ENCODE data around the gene SH2D3C.

SH2D3C gene

DNA sequence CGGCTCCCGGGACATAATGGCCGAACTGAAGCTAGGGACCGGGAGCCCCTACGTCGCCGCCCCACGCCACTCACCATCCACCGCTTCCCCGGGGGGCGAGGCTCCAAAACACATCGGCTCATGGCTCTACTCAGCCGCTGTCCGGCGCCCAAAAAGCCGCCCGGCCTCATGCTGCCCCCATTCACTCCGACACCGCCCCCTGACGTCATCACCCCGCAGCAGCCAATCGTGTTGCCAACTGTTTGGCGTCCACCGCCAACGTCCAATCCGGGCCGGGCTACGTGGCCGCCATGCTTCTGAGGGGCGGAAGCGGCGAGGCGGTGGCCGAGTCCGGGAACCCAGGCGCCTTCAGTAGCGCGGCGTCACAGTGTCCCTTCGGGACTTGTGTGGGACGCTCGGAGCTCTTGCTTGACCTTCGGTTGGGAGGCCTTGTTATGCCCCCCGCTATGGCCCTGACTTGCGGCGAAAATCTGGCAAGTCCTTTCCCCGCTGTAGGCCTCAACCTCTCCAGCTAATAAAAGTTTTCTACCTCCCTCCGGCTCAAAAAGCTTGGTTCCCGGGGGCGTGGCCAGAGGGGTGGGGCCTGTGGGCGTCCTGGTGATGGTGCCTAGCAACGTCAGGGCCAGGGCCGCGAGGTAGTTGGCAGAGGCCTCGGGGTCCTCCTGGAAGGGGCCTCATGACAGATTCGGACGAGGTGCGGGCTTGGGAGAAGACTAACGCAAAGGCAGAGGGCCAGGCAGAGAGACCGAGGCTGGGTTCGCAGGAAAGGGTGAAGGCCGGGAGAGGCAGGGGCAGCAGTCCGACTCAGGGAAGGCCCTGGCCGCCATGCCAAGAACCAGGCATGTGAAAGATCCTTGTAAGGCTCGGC is 62.8 kb downstream of the SH2D3C start, which contains the start of the genes PTRH1 and TTC16:
PTRH1 (minus strand) TSS at position 194 of the 868 bp plus-strand sequence; CDS start at position 170, 24 bp downstream.
TTC16 (plus strand) TSS at position 610 of the 868 bp plus-strand sequence; CDS start at position 677, 67 bp downstream.
- peak; percentile 100 for DNase-seq (ENCODE audit: low spot score)
- TF ChIP-seq, protein P1, sequence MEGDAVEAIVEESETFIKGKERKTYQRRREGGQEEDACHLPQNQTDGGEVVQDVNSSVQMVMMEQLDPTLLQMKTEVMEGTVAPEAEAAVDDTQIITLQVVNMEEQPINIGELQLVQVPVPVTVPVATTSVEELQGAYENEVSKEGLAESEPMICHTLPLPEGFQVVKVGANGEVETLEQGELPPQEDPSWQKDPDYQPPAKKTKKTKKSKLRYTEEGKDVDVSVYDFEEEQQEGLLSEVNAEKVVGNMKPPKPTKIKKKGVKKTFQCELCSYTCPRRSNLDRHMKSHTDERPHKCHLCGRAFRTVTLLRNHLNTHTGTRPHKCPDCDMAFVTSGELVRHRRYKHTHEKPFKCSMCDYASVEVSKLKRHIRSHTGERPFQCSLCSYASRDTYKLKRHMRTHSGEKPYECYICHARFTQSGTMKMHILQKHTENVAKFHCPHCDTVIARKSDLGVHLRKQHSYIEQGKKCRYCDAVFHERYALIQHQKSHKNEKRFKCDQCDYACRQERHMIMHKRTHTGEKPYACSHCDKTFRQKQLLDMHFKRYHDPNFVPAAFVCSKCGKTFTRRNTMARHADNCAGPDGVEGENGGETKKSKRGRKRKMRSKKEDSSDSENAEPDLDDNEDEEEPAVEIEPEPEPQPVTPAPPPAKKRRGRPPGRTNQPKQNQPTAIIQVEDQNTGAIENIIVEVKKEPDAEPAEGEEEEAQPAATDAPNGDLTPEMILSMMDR (IDR thresholded peaks at IDR 0.05; ENCODE audit: extremely low read depth, insufficient read depth, missing control alignments): no peak
- in situ Hi-C loops (cut with MboI; ENCODE audit: low pct_unique_long_range_greater_than_20kb, low sequenced_read_pairs, unreplicated experiment): no loop called here

DNA sequence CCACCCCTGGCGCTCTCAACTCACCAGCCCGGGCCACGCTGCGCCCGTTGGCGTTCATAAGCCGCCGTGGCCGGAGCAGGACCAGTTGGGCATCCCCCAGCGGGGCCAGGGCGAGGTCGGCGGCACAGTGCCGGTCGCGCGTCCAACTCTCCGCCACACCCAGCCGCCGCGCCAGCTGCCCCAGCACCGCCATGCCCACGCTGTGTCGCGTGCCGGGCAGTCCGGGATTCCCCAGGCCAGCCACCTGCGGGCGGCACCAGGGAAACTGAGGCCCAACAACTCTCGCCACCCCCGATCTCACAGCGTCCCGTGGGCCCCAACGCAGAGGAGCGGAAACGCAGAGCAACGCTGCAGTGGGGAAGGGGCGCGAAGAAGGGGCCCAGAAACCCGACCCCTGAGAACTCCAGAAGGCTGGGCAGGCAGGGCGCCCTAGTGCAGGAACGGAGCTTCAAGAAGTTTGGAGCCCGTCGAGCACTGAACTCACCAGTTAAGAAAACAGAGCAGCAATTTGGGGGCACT is 63.5 kb downstream of the SH2D3C start:
- TF ChIP-seq, protein P1 (IDR thresholded peaks at IDR 0.05; ENCODE audit: extremely low read depth, insufficient read depth, missing control alignments): no peak
- DNase-seq (ENCODE audit: low spot score): peak; percentile 58
- in situ Hi-C loops (cut with MboI; ENCODE audit: low pct_unique_long_range_greater_than_20kb, low sequenced_read_pairs, unreplicated experiment): no loop called here

DNA sequence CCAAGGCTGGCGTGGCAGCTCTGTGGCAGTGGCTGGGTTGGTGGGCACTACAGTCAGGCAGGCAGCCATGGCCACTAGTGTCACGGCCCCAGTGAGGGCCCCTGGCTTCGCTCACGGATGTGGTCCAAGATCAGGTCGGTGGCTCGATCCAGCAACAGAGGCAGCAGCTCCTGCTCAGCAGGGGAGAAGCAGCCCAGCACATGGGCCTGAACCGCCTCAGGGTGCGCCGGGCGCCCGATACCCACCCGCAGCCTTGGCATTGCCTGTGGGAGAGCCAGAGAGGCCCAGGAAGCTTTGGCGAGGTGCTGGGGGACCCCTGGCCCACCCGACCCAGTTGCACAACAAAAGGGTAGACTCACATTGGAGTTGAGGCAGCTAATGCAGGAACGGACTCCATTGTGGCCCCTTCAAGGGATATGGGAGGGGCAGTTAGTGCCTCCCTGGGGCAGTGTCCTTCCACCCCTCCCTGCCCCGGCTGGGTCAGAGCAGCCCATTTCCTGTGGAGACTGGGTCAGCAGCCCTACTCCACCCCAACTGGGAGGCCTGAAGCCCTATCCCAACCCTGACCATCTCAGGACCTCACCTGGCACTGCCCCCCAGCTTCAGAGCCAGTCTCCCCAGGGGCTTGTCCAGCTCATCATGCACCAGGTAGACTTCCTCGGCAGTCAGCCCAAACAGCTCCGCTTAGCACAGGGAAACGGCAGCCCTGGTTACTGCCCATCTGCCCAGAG is 64.3 kb downstream of the SH2D3C start:
- no peak for DNase-seq (ENCODE audit: low spot score)
- TF ChIP-seq, protein P1 (IDR thresholded peaks at IDR 0.05; ENCODE audit: extremely low read depth, insufficient read depth, missing control alignments): no peak
- in situ Hi-C loops (cut with MboI; ENCODE audit: low pct_unique_long_range_greater_than_20kb, low sequenced_read_pairs, unreplicated experiment): no loop called here

DNA sequence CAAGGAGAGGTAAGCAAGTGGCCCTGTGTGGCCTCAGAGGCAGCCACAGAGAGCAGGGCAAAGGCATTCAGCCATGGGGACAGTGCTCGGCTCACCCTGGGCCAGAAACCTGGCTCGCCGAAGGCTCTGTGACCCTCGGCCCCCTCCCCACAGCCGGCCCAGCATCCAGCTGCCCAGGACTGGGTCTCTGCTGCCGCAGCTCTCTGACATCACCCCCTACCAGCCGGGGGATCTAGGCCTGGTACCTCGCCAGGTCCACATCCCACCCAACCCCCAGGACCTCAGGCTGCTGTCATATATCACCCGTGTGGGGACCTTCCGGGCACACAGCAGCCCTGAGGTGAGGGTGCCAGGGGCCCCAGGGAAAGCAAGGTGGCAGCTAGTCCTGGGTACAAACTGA is 65.6 kb downstream of the SH2D3C start:
- no peak for DNase-seq (ENCODE audit: low spot score)
- in situ Hi-C loops (cut with MboI; ENCODE audit: low pct_unique_long_range_greater_than_20kb, low sequenced_read_pairs, unreplicated experiment): no loop called here
- TF ChIP-seq, protein P1 (IDR thresholded peaks at IDR 0.05; ENCODE audit: extremely low read depth, insufficient read depth, missing control alignments): no peak

DNA sequence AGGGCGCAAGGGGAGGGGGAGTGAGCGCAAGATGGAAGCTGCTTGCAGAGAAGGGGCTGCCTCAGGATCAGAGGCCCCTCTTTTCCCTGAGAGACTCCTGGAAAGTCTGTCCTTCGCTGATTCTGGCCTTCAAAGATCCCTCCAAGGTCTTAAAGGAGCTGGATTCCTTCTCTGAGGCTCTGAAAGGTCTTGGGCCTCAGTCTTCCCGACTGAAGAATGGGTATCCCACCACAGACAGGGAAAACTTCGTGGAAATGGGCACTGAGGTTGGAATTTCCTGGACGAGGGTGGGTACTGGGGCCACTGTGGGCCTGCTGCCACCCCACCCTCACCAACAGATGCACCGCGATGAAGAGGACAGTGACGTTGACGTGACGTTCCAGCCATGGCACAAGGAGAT is 66.1 kb downstream of the SH2D3C start:
- in situ Hi-C loops (cut with MboI; ENCODE audit: low pct_unique_long_range_greater_than_20kb, low sequenced_read_pairs, unreplicated experiment): no loop called here

DNA sequence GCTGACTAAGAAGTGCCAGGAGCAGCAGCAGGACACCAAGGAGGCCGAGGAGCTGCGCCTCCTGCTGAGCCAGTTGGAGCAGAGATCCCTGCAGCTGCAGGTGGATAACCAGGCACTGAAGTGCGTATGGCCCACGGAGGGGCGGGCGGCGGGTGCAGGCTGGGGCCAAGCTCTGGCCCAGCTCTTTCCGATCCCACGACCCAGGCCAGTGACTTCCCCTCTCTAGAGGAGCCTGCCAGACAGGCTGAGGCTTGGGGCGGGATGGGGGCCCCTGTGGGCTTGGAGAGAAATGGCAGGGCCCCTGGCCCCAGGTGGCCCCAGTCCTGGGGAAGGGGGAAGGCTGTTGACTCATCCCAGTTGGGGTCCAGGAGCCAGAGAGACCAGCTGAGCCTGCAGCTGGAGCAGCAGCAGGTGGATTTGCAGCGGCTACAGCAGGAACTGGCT is 66.6 kb downstream of the SH2D3C start:
- TF ChIP-seq, protein P1 (IDR thresholded peaks at IDR 0.05; ENCODE audit: extremely low read depth, insufficient read depth, missing control alignments): no peak
- no peak for DNase-seq (ENCODE audit: low spot score)
- in situ Hi-C loops (cut with MboI; ENCODE audit: low pct_unique_long_range_greater_than_20kb, low sequenced_read_pairs, unreplicated experiment): no loop called here

More for the DNA sequence above, 66.1 kb downstream of the SH2D3C start:
- no peak for DNase-seq (ENCODE audit: low spot score)
- TF ChIP-seq, protein P1 (IDR thresholded peaks at IDR 0.05; ENCODE audit: extremely low read depth, insufficient read depth, missing control alignments): no peak

Data from GM13977 (cell line).